Activated T-helper 9 cell treated with anti-CD3 and anti-CD28 coated beads, Interleukin-2, amount 50 U/mL, for 16 hours (primary cell): ENCODE results near the gene WRAP73.

Source experiments
- DNase-seq: peaks from one replicate; pipeline ENCODE4 v3.0.0-alpha.2; 2020; ENCODE audit warnings: low read depth

WRAP73 gene

GRCh38 chr1:3668585-3669300 is 18.8 kb upstream of the WRAP73 start:
- no peak for DNase-seq

DNA sequence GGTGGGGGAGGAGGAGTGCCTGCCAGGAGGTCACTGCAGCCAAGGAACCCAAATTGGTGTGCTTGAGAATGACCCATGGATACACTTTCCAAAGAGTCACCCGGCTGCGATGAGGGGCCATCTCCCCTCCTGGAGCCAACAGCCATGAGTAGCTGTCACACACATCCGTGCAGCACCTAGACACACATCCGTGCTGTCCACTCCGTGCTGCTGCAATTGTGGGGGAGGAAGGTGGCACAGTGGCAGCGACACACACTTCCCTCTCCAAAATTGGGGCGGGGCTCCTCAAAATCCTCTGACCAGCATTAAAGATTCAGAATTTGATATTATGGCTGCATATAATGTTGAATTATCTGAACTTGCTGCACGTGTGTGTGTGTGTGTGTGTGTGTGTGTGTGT is 18.2 kb upstream of the WRAP73 start:
- DNase-seq: no peak

DNA sequence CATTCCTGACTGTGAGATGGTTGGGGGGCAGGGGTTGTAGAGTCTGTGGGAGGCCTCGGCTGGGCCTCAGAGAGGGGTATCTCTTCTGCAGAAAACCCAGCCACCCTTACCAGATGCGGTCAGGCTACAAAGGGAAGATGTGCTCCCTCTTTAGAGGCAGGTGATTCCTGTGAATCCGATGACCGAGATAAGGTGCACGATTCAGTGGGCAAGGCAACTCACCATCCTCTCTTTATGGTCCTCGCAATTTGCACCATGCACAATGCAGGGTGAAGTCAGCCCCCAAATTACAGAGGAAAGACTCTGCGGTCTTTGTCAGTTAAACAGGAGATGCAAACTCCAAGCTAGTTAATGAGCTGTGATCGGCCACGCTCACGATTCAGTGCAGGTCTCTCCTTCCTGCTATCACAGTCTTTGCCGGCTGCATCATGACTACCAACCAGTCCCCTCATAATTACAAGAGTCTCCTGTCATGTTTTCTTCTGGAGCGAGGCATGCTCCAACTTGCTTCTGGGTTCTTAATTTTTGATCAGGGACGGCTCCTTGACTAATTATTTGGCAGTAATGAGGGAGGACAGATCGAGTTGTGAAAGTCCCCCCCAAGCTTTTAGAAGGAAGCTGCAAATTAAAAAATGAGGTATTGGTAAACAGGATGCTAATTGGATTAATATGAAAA is 14.9 kb upstream of the WRAP73 start:
- DNase-seq: no peak

DNA sequence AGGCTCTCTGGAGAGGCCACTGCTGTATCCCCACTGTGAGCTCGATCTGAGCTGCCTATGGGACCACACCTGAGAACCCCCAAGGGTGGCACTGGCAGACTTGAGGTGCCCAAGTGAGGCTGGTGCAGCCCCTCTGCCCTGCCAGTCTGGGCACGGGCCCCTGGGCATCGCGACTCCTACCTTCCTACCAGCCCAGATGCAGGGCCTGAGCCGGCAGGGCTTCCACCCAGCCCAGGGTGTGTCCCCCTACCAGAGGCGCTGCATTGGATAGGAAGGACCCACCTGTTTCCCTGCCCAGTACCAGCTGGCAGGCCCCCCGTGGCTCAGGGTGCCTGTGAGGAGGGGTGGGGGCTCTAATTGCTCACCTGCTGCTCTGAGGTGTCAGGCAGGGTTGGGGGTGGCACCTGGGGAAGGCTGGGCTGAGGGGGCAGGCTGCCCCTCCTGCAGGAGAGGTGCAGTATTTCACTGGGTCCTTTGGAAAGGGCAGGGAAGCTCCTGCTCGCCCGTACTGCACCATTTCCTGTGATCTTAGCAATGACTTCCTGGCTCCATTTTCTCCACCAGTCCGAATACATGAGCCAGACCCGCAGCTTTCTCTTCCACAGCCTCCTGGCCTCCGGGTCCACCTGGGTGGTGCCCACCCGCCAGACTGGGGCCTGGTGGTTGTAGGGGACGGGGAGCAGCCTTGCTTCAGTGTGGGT is 14.2 kb upstream of the WRAP73 start:
- DNase-seq: no peak

- no peak for DNase-seq
Observed at GRCh38 chr1:3662080-3662671, 12.3 kb upstream of the WRAP73 start.

DNA sequence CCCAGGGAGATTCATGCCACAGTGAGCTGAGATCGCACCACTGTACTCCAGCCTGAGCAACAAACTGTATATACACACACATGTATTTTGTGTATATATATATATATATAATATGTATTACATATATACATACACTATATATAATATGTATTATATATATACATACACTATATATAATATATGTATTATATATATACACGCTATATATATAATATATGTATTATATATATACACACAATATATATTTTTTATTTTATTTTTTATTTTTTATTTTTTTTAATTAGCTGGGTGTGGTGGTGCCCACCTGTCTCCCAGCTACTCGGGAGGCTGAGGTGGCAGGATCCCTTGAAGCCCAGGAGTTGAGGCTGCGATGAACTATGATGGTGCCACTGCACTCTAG is 11.7 kb upstream of the WRAP73 start:
- DNase-seq: no peak

- DNase-seq: no peak
Observed at GRCh38 chr1:3660704-3661103, 10.8 kb upstream of the WRAP73 start.

DNA sequence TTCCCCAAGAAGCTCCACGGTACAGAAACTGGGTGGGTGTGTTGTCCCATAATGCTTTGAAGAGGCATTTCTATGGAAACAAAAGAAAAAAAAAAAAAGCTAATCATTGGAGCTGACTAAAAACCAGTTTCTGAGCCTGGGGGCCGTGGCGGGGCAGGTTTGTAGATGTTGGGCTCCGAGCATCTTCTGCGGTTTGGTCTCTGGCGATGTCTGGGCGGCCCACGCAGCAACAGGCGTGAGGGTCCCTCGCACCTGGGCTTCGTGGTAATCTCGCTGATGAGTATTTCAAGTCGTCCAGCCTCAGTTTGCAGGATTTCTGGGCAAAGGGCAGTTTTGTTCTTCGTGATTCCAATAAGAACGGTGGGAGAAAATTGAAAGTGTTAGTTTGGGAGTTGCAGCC is 9.2 kb upstream of the WRAP73 start:
- no peak for DNase-seq

DNA sequence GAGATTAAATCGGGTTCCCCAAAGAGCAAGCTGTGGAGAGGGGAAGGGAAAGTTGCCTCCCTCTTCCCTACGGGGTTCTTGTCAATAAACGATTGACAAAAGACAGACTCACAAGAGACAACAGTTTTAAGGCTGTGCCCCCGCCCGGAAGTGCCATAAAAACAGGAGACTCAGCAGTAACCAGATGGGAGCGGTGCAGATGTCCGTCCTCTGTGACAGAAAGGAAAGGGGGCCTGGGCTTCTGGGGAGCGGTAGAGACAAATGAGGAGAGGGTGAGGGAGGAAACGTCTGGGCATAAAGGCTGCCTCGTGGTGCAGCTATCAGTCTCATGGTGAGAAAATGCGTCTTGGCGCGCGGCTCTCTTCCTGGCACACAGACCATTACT is 8.3 kb upstream of the WRAP73 start:
- DNase-seq: no peak

DNA sequence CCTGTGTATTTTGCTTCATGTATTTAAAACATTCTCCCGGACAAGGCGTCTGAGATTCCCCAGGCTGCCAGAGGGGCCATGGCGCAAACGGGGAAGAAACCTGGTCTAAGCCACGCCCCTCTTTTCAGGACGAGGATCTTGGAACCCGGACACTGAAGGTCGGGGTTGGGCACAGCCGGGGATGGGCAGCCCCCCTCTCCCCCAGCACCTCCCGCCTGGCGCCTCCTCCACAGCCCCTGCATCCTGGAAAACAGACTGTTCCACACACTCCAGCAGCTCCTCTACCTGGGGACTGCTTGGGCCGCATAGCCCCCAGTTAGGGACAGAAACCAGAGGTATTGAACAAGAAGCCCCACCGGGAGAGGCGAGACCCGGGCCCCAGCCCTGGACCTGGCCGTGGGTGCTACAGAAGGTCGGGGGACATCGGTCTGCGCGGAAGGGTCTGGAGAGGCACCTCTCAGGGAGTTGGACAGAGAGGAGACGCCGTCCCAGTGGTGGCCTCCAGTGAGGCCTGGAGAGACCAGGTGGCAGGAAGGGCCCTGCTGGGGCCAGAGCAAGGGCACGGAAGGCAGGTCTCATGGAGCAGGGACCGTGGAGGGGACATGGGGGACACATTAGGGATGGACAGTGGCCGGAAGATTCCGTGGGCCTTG is 7.8 kb upstream of the WRAP73 start:
- no peak for DNase-seq

GRCh38 chr1:3657096-3657475 is 7.2 kb upstream of the WRAP73 start:
- DNase-seq: no peak

DNA sequence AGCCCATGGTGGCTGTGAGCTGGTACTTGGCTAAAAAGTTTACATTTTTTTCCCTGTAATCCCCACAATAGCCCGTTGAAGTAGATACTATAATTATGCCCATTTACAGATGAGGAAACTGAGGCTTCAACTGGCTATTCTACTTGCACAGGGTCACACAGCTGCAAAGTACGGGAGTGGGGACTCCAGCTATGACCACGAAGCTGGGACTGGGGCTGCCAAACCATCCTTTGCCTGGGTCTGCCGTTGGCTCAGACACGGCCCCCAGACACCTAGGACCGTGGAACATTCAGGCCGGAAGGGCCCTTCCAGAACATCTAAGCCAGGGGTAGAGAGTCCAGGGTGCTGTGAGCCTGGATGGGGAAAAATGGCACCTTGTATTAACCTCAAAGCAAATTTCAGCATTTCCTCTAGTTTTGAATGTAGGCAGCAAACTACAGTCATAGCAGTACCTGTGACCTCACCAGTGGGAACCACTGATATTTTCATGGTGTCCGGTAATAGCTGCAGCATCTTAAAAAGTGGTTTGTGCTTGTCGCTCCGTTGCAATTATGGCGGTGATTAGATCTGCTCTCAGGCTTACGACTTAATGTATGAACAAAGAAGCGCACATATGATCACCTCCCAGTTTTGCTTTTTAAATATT is 6.7 kb upstream of the WRAP73 start:
- DNase-seq: no peak

- no peak for DNase-seq
Observed at GRCh38 chr1:3654549-3655281, 4.8 kb upstream of the WRAP73 start.

DNA sequence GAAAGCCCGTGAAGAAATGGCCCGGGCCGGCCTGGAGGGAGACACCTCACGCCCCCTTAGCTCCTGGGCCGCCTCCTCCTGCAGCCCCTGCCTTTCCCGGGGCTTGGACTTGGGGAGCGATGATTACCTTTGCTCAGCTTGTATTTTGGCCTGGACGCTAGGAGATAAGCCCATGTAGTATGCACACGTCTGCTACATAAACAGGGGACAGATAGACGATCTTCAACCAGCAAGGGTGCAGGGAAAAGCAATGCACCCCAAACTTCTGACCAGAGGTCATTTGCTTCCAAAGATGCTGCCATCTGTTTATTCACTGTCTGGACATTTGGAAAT is 3.3 kb upstream of the WRAP73 start:
- no peak for DNase-seq

DNA sequence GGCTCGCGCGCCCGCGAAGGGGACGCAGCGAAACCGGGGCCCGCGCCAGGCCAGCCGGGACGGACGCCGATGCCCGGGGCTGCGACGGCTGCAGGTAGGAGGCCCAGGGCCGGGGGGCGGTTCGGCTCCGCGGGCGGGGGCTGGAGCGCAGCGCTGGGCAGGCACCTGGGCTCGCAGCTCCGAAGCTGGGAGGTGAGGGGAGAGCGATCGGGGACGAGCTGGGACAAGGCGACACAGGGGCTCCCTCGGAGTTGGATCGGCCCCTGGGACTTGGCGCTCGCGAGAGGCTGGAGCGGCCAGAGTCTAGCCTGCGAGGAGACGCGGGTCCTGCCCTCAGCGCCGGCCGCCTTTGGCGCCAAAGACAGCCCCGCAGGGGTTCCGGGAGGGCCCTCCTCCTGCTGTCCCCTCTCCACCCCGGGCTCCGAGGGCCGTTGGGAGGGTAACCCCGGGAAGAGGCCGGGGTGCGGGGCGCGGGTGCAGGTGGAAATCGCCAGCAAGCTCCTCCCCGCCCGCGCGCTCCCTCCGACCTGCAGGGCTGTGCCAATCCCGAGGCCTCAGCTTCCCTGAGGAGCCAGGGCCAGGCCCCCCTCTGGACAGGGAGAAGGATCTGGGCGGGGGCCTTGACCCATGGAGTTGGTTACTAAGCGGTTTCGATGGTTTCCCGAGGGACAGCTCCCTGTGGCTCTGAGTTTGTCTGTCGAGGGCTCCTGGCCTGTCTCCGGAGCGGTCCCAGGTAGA is 2.8 kb upstream of the WRAP73 start:
- no peak for DNase-seq

- no peak for DNase-seq
Observed at GRCh38 chr1:3651930-3652547, 2.1 kb upstream of the WRAP73 start, which contains the start of gene TP73. Gene TP73 (plus strand): TSS chr1:3652516. CDS start chr1:3682366, 29,850 bp downstream.

DNA sequence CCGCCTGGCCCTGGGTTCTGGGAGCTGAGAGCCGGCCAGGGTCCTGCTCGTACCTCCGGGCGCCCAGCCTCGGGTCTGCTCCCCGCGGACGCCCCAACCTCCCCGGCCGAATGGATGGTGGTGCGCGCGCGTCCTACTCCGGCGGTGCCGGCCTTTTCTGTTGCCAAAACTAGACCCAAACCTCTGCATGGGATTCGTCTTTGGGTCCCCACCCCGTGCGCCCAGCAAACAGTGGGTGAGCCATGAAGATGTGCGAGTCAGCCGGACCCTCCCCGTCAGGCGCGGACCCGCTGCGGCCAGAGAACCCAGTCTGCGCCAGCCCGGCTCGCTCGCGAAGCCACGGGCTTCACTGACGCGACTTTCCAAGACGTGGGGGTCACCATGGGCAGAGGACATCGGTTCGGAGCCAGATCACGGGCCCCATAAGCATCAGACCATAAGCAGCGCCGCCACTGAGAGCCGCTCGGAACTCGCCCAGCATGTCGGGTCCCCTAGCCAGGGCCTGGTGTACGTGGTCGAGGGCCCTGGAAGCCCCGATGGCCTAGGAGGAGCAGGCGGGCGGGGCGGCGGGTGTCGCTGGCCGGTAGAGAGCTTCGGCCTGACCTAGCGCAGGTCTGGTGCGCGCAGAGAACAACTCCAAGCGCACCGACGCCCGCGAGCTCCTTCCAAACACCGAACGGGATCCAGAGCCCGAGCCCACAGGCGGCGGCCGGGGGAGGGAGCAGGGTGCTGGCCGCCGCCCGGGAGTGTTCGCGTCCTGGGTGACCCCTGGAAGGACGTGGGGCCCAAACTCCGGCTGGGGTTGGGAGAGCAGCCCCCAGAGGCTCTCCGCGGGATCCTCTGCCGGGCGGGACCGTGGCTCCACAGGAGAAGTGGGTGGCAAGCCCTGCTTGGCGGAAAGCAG is 1.4 kb upstream of the WRAP73 start:
- DNase-seq: no peak

DNA sequence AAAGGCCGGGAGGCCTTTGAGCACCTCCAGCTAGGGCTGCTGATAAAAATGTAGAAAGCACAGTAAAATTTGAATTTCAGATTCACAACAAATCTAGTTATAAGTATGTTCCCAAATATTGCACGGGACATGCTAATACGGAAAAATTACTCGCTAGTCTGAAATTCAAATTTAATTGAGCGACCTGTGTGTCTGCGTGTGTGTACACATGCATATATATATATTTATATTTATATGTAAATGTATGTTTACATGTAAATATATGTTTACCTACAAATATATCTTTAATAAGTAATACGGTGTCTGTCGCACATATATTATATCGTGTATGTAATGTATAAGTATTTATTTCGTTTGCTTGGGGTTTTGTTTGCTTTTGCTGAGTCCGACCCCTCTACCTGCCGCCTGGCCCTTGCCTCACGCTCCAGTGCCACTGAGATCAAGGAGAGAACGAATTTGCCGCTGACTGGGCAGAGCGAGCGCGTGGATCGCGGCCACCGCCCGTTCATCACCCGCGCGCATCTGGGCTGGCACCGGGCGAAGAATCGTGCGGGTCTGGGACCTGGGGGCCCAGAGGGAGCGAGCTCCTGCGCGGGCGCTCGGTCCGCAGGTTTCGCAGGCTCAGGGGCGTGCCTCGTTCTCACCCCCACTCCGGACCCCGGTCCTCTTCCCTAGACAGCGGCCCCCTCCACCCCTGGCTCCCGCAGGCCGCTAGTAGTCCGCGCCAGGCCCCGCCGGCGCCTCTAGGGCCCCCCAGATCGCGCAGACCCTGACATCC is 534 bp upstream of the WRAP73 start:
- no peak for DNase-seq
